ENCODE results near the gene FOXR1. TPM values are rescaled to one million over a fixed set of nuclear protein-coding genes. Genes with fewer than 3 reads are reported as not detected.
A peak's percentile ranks its signal among the peaks of the same experiment; 100 is the strongest.

Gene FOXR1
- total RNA-seq, 2 donors from 2014 or later, result not detected

GRCh38 chr11:119025541-119025940, 54.0 kb downstream of the FOXR1 start:
- peak overlapping the region; percentile 39 to 61 for H3K27ac ChIP-seq
- H3K4me1 ChIP-seq (ENCODE audit: control insufficient read depth in 1 of 2, low read depth in 2 of 2), result peaks cover 13 to 48% of the 10 kb centered on the region in 2 donors
- no peak for DNase-seq (ENCODE audit: low spot score)
- no peak overlapping the region for H3K4me3 ChIP-seq
- no peaks in the 10 kb centered on the region for H3K27me3 ChIP-seq (replicated peaks; ENCODE audit: insufficient read depth)
- peaks cover 26% of the 10 kb centered on the region for H3K36me3 ChIP-seq
- H3K9me3 ChIP-seq, result no peaks in the 10 kb centered on the region
- no peak for ATAC-seq (ENCODE audit: insufficient number of reproducible peaks, low FRiP score, low read depth)
- TF ChIP-seq CTCF (IDR thresholded peaks at IDR 0.05), result no peak

GRCh38 chr11:119025978-119026766, 54.6 kb downstream of the FOXR1 start:
- TF ChIP-seq CTCF (IDR thresholded peaks at IDR 0.05), result no peak
- Histone ChIP-seq H3K27ac (peak overlapping the region in 1 of 2 donors; percentile 61), H3K4me1 (ENCODE audit: control insufficient read depth in 1 of 2, low read depth in 2 of 2) (peaks cover 13 to 45% of the 10 kb centered on the region in 2 donors), H3K36me3 (peaks cover 26% of the 10 kb centered on the region), H3K27me3 (replicated peaks; ENCODE audit: insufficient read depth) (no peaks in the 10 kb centered on the region), H3K4me3 (no peak overlapping the region), H3K9me3 (no peaks in the 10 kb centered on the region)
- ATAC-seq (ENCODE audit: insufficient number of reproducible peaks, low FRiP score, low read depth), result no peak
- DNase-seq (ENCODE audit: low spot score), result no peak

GRCh38 chr11:119026970-119027369, 55.4 kb downstream of the FOXR1 start:
- ATAC-seq (ENCODE audit: insufficient number of reproducible peaks, low FRiP score, low read depth) (no peak), DNase-seq (ENCODE audit: low spot score) (no peak)
- Histone ChIP-seq H3K27me3 (replicated peaks; ENCODE audit: insufficient read depth) (no peaks in the 10 kb centered on the region), H3K36me3 (peaks cover 19% of the 10 kb centered on the region), H3K27ac (no peak overlapping the region), H3K4me1 (ENCODE audit: control insufficient read depth in 1 of 2, low read depth in 2 of 2) (peaks cover 8 to 42% of the 10 kb centered on the region in 2 donors), H3K4me3 (no peak overlapping the region), H3K9me3 (no peaks in the 10 kb centered on the region)
- TF ChIP-seq CTCF (IDR thresholded peaks at IDR 0.05), result no peak

- Histone ChIP-seq H3K4me1 (ENCODE audit: control insufficient read depth in 1 of 2, low read depth in 2 of 2) (peaks cover 8 to 42% of the 10 kb centered on the region in 2 donors), H3K27me3 (replicated peaks; ENCODE audit: insufficient read depth) (no peaks in the 10 kb centered on the region), H3K36me3 (peaks cover 14% of the 10 kb centered on the region), H3K9me3 (no peaks in the 10 kb centered on the region), H3K27ac (no peak overlapping the region), H3K4me3 (no peak overlapping the region)
- no peak for TF ChIP-seq CTCF (IDR thresholded peaks at IDR 0.05)
- ATAC-seq (ENCODE audit: insufficient number of reproducible peaks, low FRiP score, low read depth) (no peak), DNase-seq (ENCODE audit: low spot score) (no peak)
These were observed 56.2 kb downstream of the FOXR1 start for GRCh38 chr11:119027561-119028345.

- Histone ChIP-seq H3K36me3 (peaks cover 9% of the 10 kb centered on the region), H3K27me3 (replicated peaks; ENCODE audit: insufficient read depth) (no peaks in the 10 kb centered on the region), H3K4me3 (no peak overlapping the region), H3K27ac (no peak overlapping the region), H3K9me3 (no peaks in the 10 kb centered on the region), H3K4me1 (ENCODE audit: control insufficient read depth in 1 of 2, low read depth in 2 of 2) (peaks cover 8 to 38% of the 10 kb centered on the region in 2 donors)
- no peak for TF ChIP-seq CTCF (IDR thresholded peaks at IDR 0.05)
- ATAC-seq (ENCODE audit: insufficient number of reproducible peaks, low FRiP score, low read depth) (no peak), DNase-seq (ENCODE audit: low spot score) (no peak)
These were observed 56.9 kb downstream of the FOXR1 start for GRCh38 chr11:119028346-119029068.

Measured in thoracic aorta (tissue), 2 donors.